Measurements from ENCODE around the gene WDFY2. TPM values are rescaled to one million over a fixed set of nuclear protein-coding genes. Genes with fewer than 3 reads are reported as not detected.
A peak's percentile ranks its signal among the peaks of the same experiment; 100 is the strongest.

WDFY2 gene
- total and polyA plus RNA-seq, 2 of the 13 experiments (the other 11 are each of a cell fraction or from before 2014, with no cell fraction given): 22.6 to 27.0 TPM

- ATAC-seq (no peak; the same call in 2 of the 3 replicates), FAIRE-seq (no peak), DNase-seq (ENCODE audit: low spot score) (no peak)
- BruUV-seq (replicated peaks): TSS peak; percentile 87
- intact Hi-C loops (cut with micrococcal nuclease; ENCODE audit: unreplicated experiment): no loop called here
- no peaks in the 10 kb centered on the region for H3K27me3 ChIP-seq (ENCODE audit: control insufficient read depth in 1 of 2, insufficient read depth in 2 of 2, low read length in 2 of 2)
- H4K20me1 ChIP-seq (ENCODE audit: insufficient read depth, low read length): no peaks in the 10 kb centered on the region
- peak overlapping the region; percentile 77 for H3K27ac ChIP-seq (ENCODE audit: extremely low read length, insufficient read depth, low read length)
- no peaks in the 10 kb centered on the region for H3K9me3 ChIP-seq (ENCODE audit: low read length)
- H3K4me1 ChIP-seq (ENCODE audit: insufficient read depth, low read length): peaks cover 49% of the 10 kb centered on the region
- CTCF ChIA-PET (ENCODE audit: low intra/inter-chr PET ratio, low total read pairs): no interaction called here
- H3K79me2 ChIP-seq (ENCODE audit: insufficient read depth, low read length): no peaks in the 10 kb centered on the region
- H3K9ac ChIP-seq (ENCODE audit: insufficient read depth, low read depth, low read length): peak overlapping the region; percentile 97
- peak overlapping the region; percentile 95 for H3K4me2 ChIP-seq (ENCODE audit: low read depth, low read length)
- 49% methylated on average over 26 of the region's 31 CpGs for WGBS (ENCODE audit: low lambda C conversion rate)
- POLR2A ChIA-PET: interaction anchor here (1.1 kb wide), 1 partner anchor 11 kb away, joined by 3 read pairs; no protein-coding TSS in a partner anchor
- no peaks in the 10 kb centered on the region for H3K36me3 ChIP-seq (replicated peaks in 1 of 2; ENCODE audit: control insufficient read depth in 1 of 2, insufficient read depth in 2 of 2, low read length in 2 of 2)
- peak overlapping the region; percentile 68 to 85 (median 75) for H3K4me3 ChIP-seq (replicated peaks in 1 of 3; ENCODE audit: insufficient read depth in 1 of 3, low read depth in 2 of 3, low read length in 3 of 3)
- H2AFZ ChIP-seq (ENCODE audit: low read length): no peak overlapping the region
- in situ Hi-C loops (cut with HindIII; ENCODE audit: extremely low pct_ligation_motif_present, low pct_unique_long_range_greater_than_20kb): no loop called here
- TF ChIP-seq SP1 (IDR thresholded peaks at IDR 0.05): no peak
- peak; percentile 2; the same call in 1 of the 2 replicates for TF ChIP-seq SP1 (CRISPR knock-in tag; IDR thresholded peaks at IDR 0.05)
- 0 out of 2 replicates have a peak, but pooled peaks have one; percentile 50 for TF ChIP-seq KDM4B (CRISPR knock-in tag; IDR thresholded peaks at IDR 0.05)
- no peak for TF ChIP-seq ONECUT2 (CRISPR knock-in tag; IDR thresholded peaks at IDR 0.05)
- no peak for TF ChIP-seq PAWR (CRISPR knock-in tag; IDR thresholded peaks at IDR 0.05; ENCODE audit: borderline replicate concordance)
- no peak for TF ChIP-seq ZNF143 (CRISPR knock-in tag; IDR thresholded peaks at IDR 0.05)
- no peak for TF ChIP-seq HNF4G (IDR thresholded peaks at IDR 0.05; ENCODE audit: borderline replicate concordance, low read depth, low read length)
- no peak for TF ChIP-seq HNF4G (CRISPR knock-in tag; IDR thresholded peaks at IDR 0.05; ENCODE audit: borderline replicate concordance, low read depth)
- peak; percentile 27 for TF ChIP-seq PHF8 (CRISPR knock-in tag; IDR thresholded peaks at IDR 0.05)
- TF ChIP-seq ELK4 (CRISPR knock-in tag; IDR thresholded peaks at IDR 0.05; ENCODE audit: borderline replicate concordance): no peak
- no peak for TF ChIP-seq EED (CRISPR knock-in tag; IDR thresholded peaks at IDR 0.05)
- TF ChIP-seq ELF4 (CRISPR knock-in tag; IDR thresholded peaks at IDR 0.05; ENCODE audit: borderline replicate concordance): peak; percentile 51; the same call in 1 of the 2 replicates
- 0 out of 2 replicates have a peak, but pooled peaks have one; percentile 6 for TF ChIP-seq CREM (IDR thresholded peaks at IDR 0.05)
- TF ChIP-seq CREM (CRISPR knock-in tag; IDR thresholded peaks at IDR 0.05): no peak
- TF ChIP-seq PHF20 (CRISPR knock-in tag; IDR thresholded peaks at IDR 0.05): 0 out of 2 replicates have a peak, but pooled peaks have one; percentile 15
- TF ChIP-seq E2F2 (CRISPR knock-in tag; IDR thresholded peaks at IDR 0.05; ENCODE audit: borderline replicate concordance): no peak
- no peak for TF ChIP-seq ZNF563 (CRISPR knock-in tag; IDR thresholded peaks at IDR 0.05)
- 0 out of 2 replicates have a peak, but pooled peaks have one; percentile 29 for TF ChIP-seq ZNF33A (CRISPR knock-in tag; IDR thresholded peaks at IDR 0.05; ENCODE audit: borderline replicate concordance)
- peak; percentile 56 for TF ChIP-seq POLR2G (IDR thresholded peaks at IDR 0.05; ENCODE audit: low read depth, low read length)
- no peak for TF ChIP-seq MTA3 (CRISPR knock-in tag; IDR thresholded peaks at IDR 0.05)
- TF ChIP-seq NKX3-1 (CRISPR knock-in tag; IDR thresholded peaks at IDR 0.05): 0 out of 2 replicates have a peak, but pooled peaks have one; percentile 1
- TF ChIP-seq ZNF350 (CRISPR knock-in tag; IDR thresholded peaks at IDR 0.05; ENCODE audit: borderline replicate concordance, low read depth): peak; percentile 11; the same call in 1 of the 2 replicates
Observed at GRCh38 chr13:51804295-51805172, 220.3 kb downstream of the WDFY2 start.

All from HepG2 (cell line).